Measurements from ENCODE around the gene TTC28. TPM values are rescaled to one million over a fixed set of nuclear protein-coding genes. Genes with fewer than 3 reads are reported as not detected.

Gene TTC28
- total and polyA plus RNA-seq, 7 donors = 0.23 to 102 (median 46.1) TPM

GRCh38 chr22:28397306-28397705 lies 282.3 kb downstream of the TTC28 start:
- intact Hi-C loops (cut with DNase I) = no loop called here
- no peak for DNase-seq
- Histone ChIP-seq H3K27me3 (no peaks in the 10 kb centered on the region), H3K36me3 (no peaks in the 10 kb centered on the region), H3K4me3 (no peak overlapping the region), H3K9me3 (no peaks in the 10 kb centered on the region), H3K4me1 (peaks cover 0 to 43% (median 27%) of the 10 kb centered on the region in 4 donors), H3K27ac (no peak overlapping the region)
- WGBS, 2 donors = 82 to 84% methylated on average over 4 of the region's 4 CpGs
- TF ChIP-seq POLR2AphosphoS5 (IDR thresholded peaks at IDR 0.05) (no peak), EP300 (IDR thresholded peaks at IDR 0.05) (no peak), CTCF (IDR thresholded peaks at IDR 0.05) (no peak), POLR2A (IDR thresholded peaks at IDR 0.05) (no peak)

GRCh38 chr22:28395920-28396753 lies 283.5 kb downstream of the TTC28 start:
- WGBS, 2 donors = 14 to 22% methylated on average over 2 of the region's 2 CpGs
- TF ChIP-seq POLR2A (IDR thresholded peaks at IDR 0.05) (no peak), CTCF (IDR thresholded peaks at IDR 0.05) (no peak), EP300 (IDR thresholded peaks at IDR 0.05) (no peak), POLR2AphosphoS5 (IDR thresholded peaks at IDR 0.05) (no peak)
- peaks cover 0 to 43% (median 27%) of the 10 kb centered on the region in 4 donors for H3K4me1 ChIP-seq
- H3K27me3 ChIP-seq = no peaks in the 10 kb centered on the region
- peak overlapping the region in 1 of 4 donors; percentile 41 for H3K27ac ChIP-seq
- H3K4me3 ChIP-seq = no peak overlapping the region
- H3K36me3 ChIP-seq = no peaks in the 10 kb centered on the region
- no peak for DNase-seq
- no peaks in the 10 kb centered on the region for H3K9me3 ChIP-seq
- intact Hi-C loops (cut with DNase I) = no loop called here

DNA sequence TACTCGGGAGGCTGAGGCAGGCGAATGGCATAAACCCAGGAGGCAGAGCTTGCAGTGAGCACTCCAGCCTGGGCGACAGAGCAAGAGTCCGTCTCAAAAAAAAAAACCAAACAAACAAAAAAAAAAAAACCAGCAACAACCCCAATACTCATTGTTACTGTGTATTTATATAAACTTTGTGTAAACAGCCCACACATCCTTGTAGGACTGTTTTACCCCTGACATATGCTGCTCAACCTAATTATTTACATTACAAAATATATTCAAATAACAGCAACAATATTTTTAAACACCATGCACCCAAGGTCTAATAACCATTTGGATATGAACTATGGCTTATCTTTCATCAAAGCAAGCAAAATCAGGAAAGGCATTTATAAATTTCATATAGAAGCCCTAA lies 284.1 kb downstream of the TTC28 start:
- TF ChIP-seq POLR2A (IDR thresholded peaks at IDR 0.05) = no peak
- no peak for TF ChIP-seq CTCF (IDR thresholded peaks at IDR 0.05)
- TF ChIP-seq EP300 (IDR thresholded peaks at IDR 0.05) = no peak
- TF ChIP-seq POLR2AphosphoS5 (IDR thresholded peaks at IDR 0.05) = no peak

DNA sequence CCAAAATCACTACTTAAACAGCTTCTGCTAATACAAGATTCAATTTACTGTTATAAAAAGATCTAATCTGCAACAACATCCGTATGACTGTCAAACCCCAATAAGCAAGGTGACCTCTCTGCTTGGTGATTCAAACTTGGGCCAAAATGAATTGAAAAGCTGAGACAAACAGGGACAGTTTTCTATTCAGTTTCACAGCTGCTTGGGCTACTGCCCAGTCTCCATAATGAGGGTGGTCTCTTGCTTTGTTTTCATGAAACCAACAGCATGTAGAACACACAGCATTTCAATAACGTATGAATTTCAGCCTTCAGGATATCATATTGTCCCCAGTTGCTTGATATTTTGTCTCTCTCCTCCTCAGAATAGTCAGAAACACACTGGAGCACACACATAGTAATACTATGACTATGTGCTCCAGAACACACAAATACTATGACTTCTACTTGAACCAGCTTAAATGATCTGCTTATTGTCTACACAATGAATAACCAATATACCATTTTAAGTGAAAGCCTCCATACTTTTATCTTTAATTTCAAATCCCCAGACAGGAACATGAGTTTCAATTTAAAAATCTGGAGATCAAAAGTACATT lies 285.0 kb downstream of the TTC28 start:
- Histone ChIP-seq H3K27me3 (no peaks in the 10 kb centered on the region), H3K4me3 (no peak overlapping the region), H3K4me1 (peaks cover 0 to 43% (median 27%) of the 10 kb centered on the region in 4 donors), H3K36me3 (no peaks in the 10 kb centered on the region), H3K9me3 (no peaks in the 10 kb centered on the region), H3K27ac (no peak overlapping the region)
- TF ChIP-seq POLR2AphosphoS5 (IDR thresholded peaks at IDR 0.05) (no peak), POLR2A (IDR thresholded peaks at IDR 0.05) (no peak), CTCF (IDR thresholded peaks at IDR 0.05) (no peak), EP300 (IDR thresholded peaks at IDR 0.05) (no peak)
- intact Hi-C loops (cut with DNase I) = no loop called here
- 83 to 91% methylated on average over 2 of the region's 2 CpGs for WGBS, 2 donors
- no peak for DNase-seq

More for the DNA sequence above, 284.1 kb downstream of the TTC28 start:
- DNase-seq = no peak
- intact Hi-C loops (cut with DNase I) = no loop called here
- Histone ChIP-seq H3K4me1 (peaks cover 0 to 43% (median 27%) of the 10 kb centered on the region in 4 donors), H3K36me3 (no peaks in the 10 kb centered on the region), H3K9me3 (no peaks in the 10 kb centered on the region), H3K4me3 (no peak overlapping the region), H3K27ac (no peak overlapping the region), H3K27me3 (no peaks in the 10 kb centered on the region)
- WGBS, 2 donors = 83 to 92% methylated on average over 4 of the region's 4 CpGs

All from sigmoid colon (tissue), 7 donors.